Uterus (tissue), 2 donors: ENCODE measurements around the gene KDM8.

Experiments used
- POLR2A ChIP-seq, 2 donors: fragments of 450-650 bp; IDR thresholded peaks; one replicate each; pipeline ENCODE4 v1.6.1; 2016; ENCODE audit warnings: antibody characterized with exemption in 2 of 2, mild to moderate bottlenecking in 1 of 2, moderate library complexity in 1 of 2
- TF ChIP-seq, protein P1 (sequence below), 4 experiments: fragments of 200-600 bp in 2 of 4; fragments of 450-650 bp in 2 of 4; sonication (generic) in 2 of 4; IDR thresholded peaks; one replicate each; pipeline ENCODE4 v1.5.1; 2016 to 2019; ENCODE audit warnings: antibody characterized with exemption in 4 of 4, mild to moderate bottlenecking in 2 of 4, moderate library complexity in 1 of 4

DNA sequence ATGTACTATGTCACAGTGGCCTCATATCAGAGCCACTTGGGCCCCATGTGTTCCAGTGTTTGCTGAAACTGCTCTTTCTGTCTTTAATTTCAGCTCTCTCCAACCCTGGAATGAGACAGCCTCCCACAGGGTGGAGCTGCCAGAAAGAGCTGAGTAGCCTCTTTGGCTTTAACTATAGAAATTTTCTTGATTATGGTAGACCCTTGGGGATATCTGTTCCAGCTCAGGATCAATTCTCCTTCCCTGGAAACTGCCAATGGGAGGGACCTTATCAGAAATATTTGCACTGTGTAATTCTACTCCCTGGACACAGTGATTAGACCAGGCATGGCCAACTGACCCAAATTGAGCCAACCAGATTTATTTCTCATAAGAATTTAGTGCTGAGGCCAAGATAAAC, 39.0 kb upstream of the KDM8 start:
- TF ChIP-seq, protein P1, sequence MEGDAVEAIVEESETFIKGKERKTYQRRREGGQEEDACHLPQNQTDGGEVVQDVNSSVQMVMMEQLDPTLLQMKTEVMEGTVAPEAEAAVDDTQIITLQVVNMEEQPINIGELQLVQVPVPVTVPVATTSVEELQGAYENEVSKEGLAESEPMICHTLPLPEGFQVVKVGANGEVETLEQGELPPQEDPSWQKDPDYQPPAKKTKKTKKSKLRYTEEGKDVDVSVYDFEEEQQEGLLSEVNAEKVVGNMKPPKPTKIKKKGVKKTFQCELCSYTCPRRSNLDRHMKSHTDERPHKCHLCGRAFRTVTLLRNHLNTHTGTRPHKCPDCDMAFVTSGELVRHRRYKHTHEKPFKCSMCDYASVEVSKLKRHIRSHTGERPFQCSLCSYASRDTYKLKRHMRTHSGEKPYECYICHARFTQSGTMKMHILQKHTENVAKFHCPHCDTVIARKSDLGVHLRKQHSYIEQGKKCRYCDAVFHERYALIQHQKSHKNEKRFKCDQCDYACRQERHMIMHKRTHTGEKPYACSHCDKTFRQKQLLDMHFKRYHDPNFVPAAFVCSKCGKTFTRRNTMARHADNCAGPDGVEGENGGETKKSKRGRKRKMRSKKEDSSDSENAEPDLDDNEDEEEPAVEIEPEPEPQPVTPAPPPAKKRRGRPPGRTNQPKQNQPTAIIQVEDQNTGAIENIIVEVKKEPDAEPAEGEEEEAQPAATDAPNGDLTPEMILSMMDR (IDR thresholded peaks at IDR 0.05): no peak
- TF ChIP-seq POLR2A (IDR thresholded peaks at IDR 0.05): no peak
